ENCODE results near the gene PHF3. TPM values are rescaled to one million over a fixed set of nuclear protein-coding genes. Genes with fewer than 3 reads are reported as not detected.

Gene PHF3
- total and polyA plus RNA-seq, 8 donors: 6.8 to 101 (median 54.7) TPM

GRCh38 chr6:63609231-63609630 is 26.4 kb upstream of the PHF3 start:
- 89 to 100% (median 96%) methylated on average over 1 of the region's 1 CpG for WGBS, 5 donors
- DNase-seq: no peak
- TF ChIP-seq POLR2AphosphoS5 (IDR thresholded peaks at IDR 0.05): no peak
- no peak for TF ChIP-seq POLR2A (IDR thresholded peaks at IDR 0.05)
- TF ChIP-seq EP300 (IDR thresholded peaks at IDR 0.05): no peak
- Histone ChIP-seq H3K36me3 (no peaks in the 10 kb centered on the region), H3K27ac (no peak overlapping the region), H3K4me1 (no peaks in the 10 kb centered on the region), H3K27me3 (no peaks in the 10 kb centered on the region), H3K4me3 (no peak overlapping the region), H3K9me3 (no peaks in the 10 kb centered on the region)
- intact Hi-C loops (cut with DNase I; ENCODE audit: low total_unique reads): no loop called here

- TF ChIP-seq, protein P1, sequence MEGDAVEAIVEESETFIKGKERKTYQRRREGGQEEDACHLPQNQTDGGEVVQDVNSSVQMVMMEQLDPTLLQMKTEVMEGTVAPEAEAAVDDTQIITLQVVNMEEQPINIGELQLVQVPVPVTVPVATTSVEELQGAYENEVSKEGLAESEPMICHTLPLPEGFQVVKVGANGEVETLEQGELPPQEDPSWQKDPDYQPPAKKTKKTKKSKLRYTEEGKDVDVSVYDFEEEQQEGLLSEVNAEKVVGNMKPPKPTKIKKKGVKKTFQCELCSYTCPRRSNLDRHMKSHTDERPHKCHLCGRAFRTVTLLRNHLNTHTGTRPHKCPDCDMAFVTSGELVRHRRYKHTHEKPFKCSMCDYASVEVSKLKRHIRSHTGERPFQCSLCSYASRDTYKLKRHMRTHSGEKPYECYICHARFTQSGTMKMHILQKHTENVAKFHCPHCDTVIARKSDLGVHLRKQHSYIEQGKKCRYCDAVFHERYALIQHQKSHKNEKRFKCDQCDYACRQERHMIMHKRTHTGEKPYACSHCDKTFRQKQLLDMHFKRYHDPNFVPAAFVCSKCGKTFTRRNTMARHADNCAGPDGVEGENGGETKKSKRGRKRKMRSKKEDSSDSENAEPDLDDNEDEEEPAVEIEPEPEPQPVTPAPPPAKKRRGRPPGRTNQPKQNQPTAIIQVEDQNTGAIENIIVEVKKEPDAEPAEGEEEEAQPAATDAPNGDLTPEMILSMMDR (IDR thresholded peaks at IDR 0.05): no peak
- TF ChIP-seq EP300 (IDR thresholded peaks at IDR 0.05): no peak
- no peak for TF ChIP-seq POLR2AphosphoS5 (IDR thresholded peaks at IDR 0.05)
- TF ChIP-seq POLR2A (IDR thresholded peaks at IDR 0.05): no peak
- 12 to 26% (median 16%) methylated on average over 1 of the region's 1 CpG for WGBS, 5 donors
- intact Hi-C loops (cut with DNase I; ENCODE audit: low total_unique reads): no loop called here
- H3K9me3 ChIP-seq: no peaks in the 10 kb centered on the region
- no peaks in the 10 kb centered on the region for H3K36me3 ChIP-seq
- H3K4me1 ChIP-seq: no peaks in the 10 kb centered on the region
- H3K27ac ChIP-seq: no peak overlapping the region
- H3K27me3 ChIP-seq: no peaks in the 10 kb centered on the region
- H3K4me3 ChIP-seq: no peak overlapping the region
- no peak for DNase-seq
These were observed 24.7 kb upstream of the PHF3 start for GRCh38 chr6:63610944-63611343.

GRCh38 chr6:63611560-63611959 is 24.0 kb upstream of the PHF3 start:
- no peak for DNase-seq
- no peak overlapping the region for H3K27ac ChIP-seq
- TF ChIP-seq POLR2A (IDR thresholded peaks at IDR 0.05): no peak
- TF ChIP-seq, protein P1 (IDR thresholded peaks at IDR 0.05): no peak
- no peaks in the 10 kb centered on the region for H3K27me3 ChIP-seq
- whole genome bisulfite sequencing, 5 donors: 92 to 100% (median 96%) methylated on average over 1 of the region's 1 CpG
- H3K36me3 ChIP-seq: no peaks in the 10 kb centered on the region
- no peaks in the 10 kb centered on the region for H3K9me3 ChIP-seq
- H3K4me1 ChIP-seq: no peaks in the 10 kb centered on the region
- H3K4me3 ChIP-seq: no peak overlapping the region
- intact Hi-C loops (cut with DNase I; ENCODE audit: low total_unique reads): no loop called here

DNA sequence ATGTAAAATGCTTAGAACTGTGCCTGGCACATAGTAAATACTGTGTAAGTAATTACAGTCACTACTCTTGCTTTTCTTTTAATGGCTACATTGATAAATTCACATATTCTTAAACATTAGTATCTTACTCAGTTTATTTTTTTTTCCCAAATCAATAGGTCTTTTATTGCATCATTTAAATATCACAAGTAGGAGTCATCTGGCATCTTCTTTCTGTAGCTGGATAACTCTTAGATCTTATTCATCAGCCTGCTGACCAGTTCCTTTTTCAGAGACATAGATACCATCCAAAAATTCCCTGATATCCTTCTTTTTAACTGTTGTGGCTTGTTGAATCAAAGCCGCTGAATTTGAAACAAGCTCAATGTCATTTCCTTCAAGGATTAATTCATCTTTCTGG is 20.0 kb upstream of the PHF3 start:
- Histone ChIP-seq H3K4me1 (no peaks in the 10 kb centered on the region), H3K4me3 (no peak overlapping the region), H3K36me3 (no peaks in the 10 kb centered on the region), H3K27ac (no peak overlapping the region), H3K27me3 (no peaks in the 10 kb centered on the region), H3K9me3 (no peaks in the 10 kb centered on the region)
- no peak for TF ChIP-seq EP300 (IDR thresholded peaks at IDR 0.05)
- no peak for TF ChIP-seq POLR2AphosphoS5 (IDR thresholded peaks at IDR 0.05)
- TF ChIP-seq POLR2A (IDR thresholded peaks at IDR 0.05): no peak
- TF ChIP-seq, protein P1 (IDR thresholded peaks at IDR 0.05): no peak
- no peak for DNase-seq
- intact Hi-C loops (cut with DNase I; ENCODE audit: low total_unique reads): no loop called here
- WGBS, 5 donors: 89 to 96% (median 91%) methylated on average over 1 of the region's 1 CpG

- intact Hi-C loops (cut with DNase I; ENCODE audit: low total_unique reads): no loop called here
- H3K36me3 ChIP-seq: no peaks in the 10 kb centered on the region
- WGBS, 5 donors: 24 to 54% (median 39%) methylated on average over 2 of the region's 2 CpGs
- no peak overlapping the region for H3K27ac ChIP-seq
- TF ChIP-seq POLR2AphosphoS5 (IDR thresholded peaks at IDR 0.05) (no peak), POLR2A (IDR thresholded peaks at IDR 0.05) (no peak)
- no peak for DNase-seq
- H3K4me1 ChIP-seq: no peaks in the 10 kb centered on the region
- no peaks in the 10 kb centered on the region for H3K9me3 ChIP-seq
- H3K27me3 ChIP-seq: no peaks in the 10 kb centered on the region
- H3K4me3 ChIP-seq: no peak overlapping the region
These were observed 11.5 kb upstream of the PHF3 start for GRCh38 chr6:63624091-63624490.
